Brain microvascular endothelial cell (primary cell): ENCODE data around the gene ZNF610.
A peak's percentile ranks its signal among the peaks of the same experiment; 100 is the strongest.

Source experiments
- DNase-seq: peaks from one replicate; pipeline ENCODE4 v3.0.0-alpha.2; 2020
- H3K27ac ChIP-seq: fragments of 250-450 bp; sonication (Bioruptor Pico); 2 replicates; pipeline ENCODE4 v1.5.1; 2020; ENCODE audit warnings: mild to moderate bottlenecking, moderate library complexity
- H3K27me3 ChIP-seq: fragments of 250-450 bp; sonication (Bioruptor Pico); replicated peaks from 2 replicates; pipeline ENCODE4 v1.5.1; 2020; ENCODE audit warnings: mild to moderate bottlenecking
- H3K36me3 ChIP-seq: fragments of 250-450 bp; sonication (Bioruptor Pico); replicated peaks from 2 replicates; pipeline ENCODE4 v1.5.1; 2020; ENCODE audit warnings: mild to moderate bottlenecking
- H3K4me3 ChIP-seq: 2 replicates; pipeline ENCODE4 v1.5.1; 2011; ENCODE audit warnings: low read depth, mild to moderate bottlenecking, control low read depth, low read length, moderate library complexity
- CTCF ChIP-seq: IDR thresholded peaks from 2 replicates; pipeline ENCODE4 v1.5.1; 2011; ENCODE audit warnings: low read depth, mild to moderate bottlenecking, moderate library complexity, low read length, control low read depth, inconsistent platforms; ENCODE audit errors: missing control alignments
- in situ Hi-C: cut with HindIII; loops from 2 replicates; pipeline ENCODE4 v1.10.0; 2017; ENCODE audit warnings: low sequenced_read_pairs, low pct_ligation_motif_present

The ZNF610 gene

GRCh38 chr19:52297601-52298364 is 38.3 kb upstream of the ZNF610 start:
- no peak for DNase-seq
- in situ Hi-C loops = no loop called here
- peak overlapping the region; percentile 94 for H3K4me3 ChIP-seq
- no peak for TF ChIP-seq CTCF
- H3K27me3 ChIP-seq = no peaks in the 10 kb centered on the region
- H3K36me3 ChIP-seq = peaks cover 24% of the 10 kb centered on the region
- H3K27ac ChIP-seq = peak overlapping the region; percentile 83

GRCh38 chr19:52307275-52307674 is 28.8 kb upstream of the ZNF610 start:
- no peak overlapping the region for H3K27ac ChIP-seq
- H3K4me3 ChIP-seq = no peak overlapping the region
- H3K27me3 ChIP-seq = no peaks in the 10 kb centered on the region
- H3K36me3 ChIP-seq = peaks cover 31% of the 10 kb centered on the region
- DNase-seq = peak; percentile 3
- no peak for TF ChIP-seq CTCF
- in situ Hi-C loops = no loop called here

GRCh38 chr19:52322429-52322828 is 13.6 kb upstream of the ZNF610 start:
- peaks cover 40% of the 10 kb centered on the region for H3K36me3 ChIP-seq
- DNase-seq = no peak
- no peak overlapping the region for H3K4me3 ChIP-seq
- no peak overlapping the region for H3K27ac ChIP-seq
- TF ChIP-seq CTCF = no peak
- in situ Hi-C loops = no loop called here
- no peaks in the 10 kb centered on the region for H3K27me3 ChIP-seq

GRCh38 chr19:52331757-52332156 is 4.3 kb upstream of the ZNF610 start:
- Histone ChIP-seq H3K4me3 (no peak overlapping the region), H3K27me3 (no peaks in the 10 kb centered on the region), H3K36me3 (no peaks in the 10 kb centered on the region), H3K27ac (no peak overlapping the region)
- no peak for DNase-seq
- TF ChIP-seq CTCF = no peak
- in situ Hi-C loops = no loop called here

GRCh38 chr19:52335768-52336116 is 301 bp upstream of the ZNF610 start:
- peak overlapping the region; percentile 82 for H3K4me3 ChIP-seq
- in situ Hi-C loops = no loop called here
- H3K27ac ChIP-seq = no peak overlapping the region
- no peaks in the 10 kb centered on the region for H3K27me3 ChIP-seq
- no peak for DNase-seq
- no peaks in the 10 kb centered on the region for H3K36me3 ChIP-seq
- TF ChIP-seq CTCF = no peak
